AG04450 (cell line): ENCODE measurements around the gene LTB. TPM values are rescaled to one million over a fixed set of nuclear protein-coding genes. Genes with fewer than 3 reads are reported as not detected.
A peak's percentile ranks its signal among the peaks of the same experiment; 100 is the strongest.

Experiments used
- CTCF ChIA-PET: fragments of 300-600, 350-600 bp; formaldehyde crosslinking; extraction: SDS; loops from one replicate; lab custom pipeline; 2022; ENCODE audit warnings: antibody characterized with exemption, inconsistent platforms; lab: Charles Lee
- POLR2A ChIA-PET: fragments of 350-600 bp; formaldehyde crosslinking; extraction: SDS; loops from one replicate; lab custom pipeline; 2021; ENCODE audit warnings: antibody characterized with exemption, inconsistent platforms; lab: Yijun Ruan, JAX
- DNase-seq: peaks from one replicate; pipeline ENCODE4 v3.0.0-alpha.2; 2011; ENCODE audit warnings: low read depth, low spot score
- H3K27ac ChIP-seq: one replicate; pipeline ENCODE4 v1.5.1; 2012; ENCODE audit warnings: low read depth, low read length, control low read depth
- H3K27me3 ChIP-seq: one replicate; pipeline ENCODE4 v1.6.0; 2012; ENCODE audit warnings: low read length; ENCODE audit not compliant: control insufficient read depth, insufficient read depth
- H3K4me3 ChIP-seq: 2 replicates; pipeline ENCODE4 v1.5.1; 2011; ENCODE audit warnings: mild to moderate bottlenecking, low read depth, low read length, control low read depth
- H3K9me3 ChIP-seq: 2 replicates; pipeline ENCODE4 v1.5.1; 2012; ENCODE audit warnings: low read length; ENCODE audit not compliant: control insufficient read depth, insufficient read depth
- polyA plus RNA-seq: library from polyadenylated mRNA; depleted of rRNA; stranded (reverse); fragments of >200 nt; gene quantifications from 2 replicates; pipeline ENCODE4 v1.2.3, GENCODE V29; 2011
- TF ChIP-seq, protein P1 (sequence below): IDR thresholded peaks from 2 replicates; pipeline ENCODE4 v1.5.1; 2011; ENCODE audit warnings: low read depth, low read length, control low read depth, inconsistent platforms

The LTB gene
- polyA plus RNA-seq, 1 experiment = not detected

DNA sequence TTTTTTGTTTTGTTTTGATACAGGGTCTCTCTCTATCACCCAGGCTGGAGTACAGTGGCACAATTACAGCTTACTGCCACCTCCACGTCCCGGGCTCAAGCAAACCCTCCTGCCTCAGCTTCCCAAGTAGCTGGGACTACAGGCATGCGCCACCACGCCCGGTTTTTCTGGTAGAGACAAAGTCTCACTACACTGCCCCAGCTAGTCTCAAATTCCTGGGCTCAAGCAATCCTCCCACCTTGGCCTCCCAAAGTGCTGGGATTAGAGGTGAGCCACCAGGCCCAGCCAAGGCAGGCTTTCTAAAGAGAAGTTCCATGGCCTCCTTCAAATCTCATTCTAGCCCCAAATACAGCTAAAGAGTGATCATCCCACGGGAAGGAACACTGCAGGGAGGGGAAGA lies 48.2 kb downstream of the LTB start:
- H3K27ac ChIP-seq = no peak overlapping the region
- no peak for DNase-seq
- CTCF ChIA-PET = interaction anchor here (1.0 to 1.2 kb wide), 2 partner anchors 41 to 65 kb away, joined by 3 read pairs; no protein-coding TSS in a partner anchor
- TF ChIP-seq, protein P1, sequence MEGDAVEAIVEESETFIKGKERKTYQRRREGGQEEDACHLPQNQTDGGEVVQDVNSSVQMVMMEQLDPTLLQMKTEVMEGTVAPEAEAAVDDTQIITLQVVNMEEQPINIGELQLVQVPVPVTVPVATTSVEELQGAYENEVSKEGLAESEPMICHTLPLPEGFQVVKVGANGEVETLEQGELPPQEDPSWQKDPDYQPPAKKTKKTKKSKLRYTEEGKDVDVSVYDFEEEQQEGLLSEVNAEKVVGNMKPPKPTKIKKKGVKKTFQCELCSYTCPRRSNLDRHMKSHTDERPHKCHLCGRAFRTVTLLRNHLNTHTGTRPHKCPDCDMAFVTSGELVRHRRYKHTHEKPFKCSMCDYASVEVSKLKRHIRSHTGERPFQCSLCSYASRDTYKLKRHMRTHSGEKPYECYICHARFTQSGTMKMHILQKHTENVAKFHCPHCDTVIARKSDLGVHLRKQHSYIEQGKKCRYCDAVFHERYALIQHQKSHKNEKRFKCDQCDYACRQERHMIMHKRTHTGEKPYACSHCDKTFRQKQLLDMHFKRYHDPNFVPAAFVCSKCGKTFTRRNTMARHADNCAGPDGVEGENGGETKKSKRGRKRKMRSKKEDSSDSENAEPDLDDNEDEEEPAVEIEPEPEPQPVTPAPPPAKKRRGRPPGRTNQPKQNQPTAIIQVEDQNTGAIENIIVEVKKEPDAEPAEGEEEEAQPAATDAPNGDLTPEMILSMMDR = no peak
- H3K4me3 ChIP-seq = no peak overlapping the region
- POLR2A ChIA-PET = no interaction called here
- H3K9me3 ChIP-seq = no peaks in the 10 kb centered on the region
- H3K27me3 ChIP-seq = no peaks in the 10 kb centered on the region

- ChIA-PET CTCF (interaction anchor here (1.0 to 1.2 kb wide), 2 partner anchors 40 to 65 kb away, joined by 3 read pairs; no protein-coding TSS in a partner anchor), POLR2A (no interaction called here)
- Histone ChIP-seq H3K4me3 (no peak overlapping the region), H3K27me3 (no peaks in the 10 kb centered on the region), H3K27ac (no peak overlapping the region), H3K9me3 (no peaks in the 10 kb centered on the region)
- TF ChIP-seq, protein P1 = no peak
- DNase-seq = no peak
Measured at GRCh38 chr6:31533455-31533841, 48.8 kb downstream of the LTB start.

GRCh38 chr6:31532644-31533454 lies 49.4 kb downstream of the LTB start:
- CTCF ChIA-PET = interaction anchor here (1.0 to 1.3 kb wide), 2 partner anchors 66 kb away, joined by 3 to 5 read pairs; no protein-coding TSS in a partner anchor
- Histone ChIP-seq H3K27me3 (no peaks in the 10 kb centered on the region), H3K4me3 (no peak overlapping the region), H3K27ac (no peak overlapping the region), H3K9me3 (no peaks in the 10 kb centered on the region)
- POLR2A ChIA-PET = interaction anchor here (1.2 to 2.5 kb wide), 2 partner anchors 9 kb away, joined by 3 to 12 read pairs; partner anchors contain the start of gene DDX39B
- no peak for DNase-seq
- TF ChIP-seq, protein P1 = no peak

- CTCF ChIA-PET = interaction anchor here (1.0 to 1.3 kb wide), 2 partner anchors 14 to 66 kb away, joined by 3 to 5 read pairs; partner anchors contain the start of gene ATP6V1G2
- Histone ChIP-seq H3K4me3 (no peak overlapping the region), H3K27ac (peak overlapping the region; percentile 11), H3K27me3 (no peaks in the 10 kb centered on the region), H3K9me3 (no peaks in the 10 kb centered on the region)
- DNase-seq = no peak
- TF ChIP-seq, protein P1 = no peak
- POLR2A ChIA-PET = interaction anchor here (0.9 to 2.5 kb wide), 4 partner anchors 8 to 37 kb away, joined by 3 to 12 read pairs (median 3); partner anchors contain the start of gene DDX39B
Measured at GRCh38 chr6:31531771-31532643, 50.2 kb downstream of the LTB start.
